ENCODE results near the gene GULP1. TPM values are rescaled to one million over a fixed set of nuclear protein-coding genes. Genes with fewer than 3 reads are reported as not detected.

GULP1 gene
- total and polyA plus RNA-seq, 2 experiments from 2014 or later: 94.6 to 181 TPM

- TF ChIP-seq POLR2AphosphoS5 (IDR thresholded peaks at IDR 0.05; ENCODE audit: low read depth): no peak
- no peak for TF ChIP-seq ZNF114 (CRISPR knock-in tag; IDR thresholded peaks at IDR 0.05)
- peak; percentile 46 for DNase-seq (ENCODE audit: low spot score)
- H3K79me2 ChIP-seq (replicated peaks; ENCODE audit: insufficient read depth): peaks cover 19% of the 10 kb centered on the region
Observed at GRCh38 chr2:188506843-188507242, 215.2 kb downstream of the GULP1 start.

GRCh38 chr2:188511346-188511745 lies 219.7 kb downstream of the GULP1 start:
- Mint-ChIP-seq H3K27ac (no peak overlapping the region), H3K27me3 (ENCODE audit: insufficient read depth, low read depth, poor library complexity) (peaks cover 2% of the 10 kb centered on the region), H3K9me3 (no peaks in the 10 kb centered on the region; the same call in 2 of the 3 replicates), H3K4me3 (no peak overlapping the region), H3K4me1 (peaks cover 53% of the 10 kb centered on the region), H3K36me3 (ENCODE audit: low read depth) (no peaks in the 10 kb centered on the region)
- Histone ChIP-seq H2AFZ (no peak overlapping the region), H3K27me3 (ENCODE audit: insufficient read depth) (no peaks in the 10 kb centered on the region), H3F3A (replicated peaks; ENCODE audit: low read depth) (no peaks in the 10 kb centered on the region), H3K4me2 (no peak overlapping the region), H3K4me3 (no peak overlapping the region), H3K27ac (ENCODE audit: low read depth) (no peak overlapping the region), H3K36me3 (ENCODE audit: insufficient read depth) (no peaks in the 10 kb centered on the region), H4K20me1 (replicated peaks; ENCODE audit: insufficient read depth) (no peaks in the 10 kb centered on the region), H3K4me1 (ENCODE audit: insufficient read depth) (peaks cover 25% of the 10 kb centered on the region), H3K9me2 (ENCODE audit: insufficient read depth) (no peaks in the 10 kb centered on the region), H3K79me2 (replicated peaks; ENCODE audit: insufficient read depth) (peaks cover 50% of the 10 kb centered on the region)
- TF ChIP-seq CREB1 (CRISPR knock-in tag; IDR thresholded peaks at IDR 0.05; ENCODE audit: low read depth) (no peak), JUNB (IDR thresholded peaks at IDR 0.05; ENCODE audit: unreplicated experiment) (no peak), REST (IDR thresholded peaks at IDR 0.05; ENCODE audit: unreplicated experiment) (no peak), POLR2AphosphoS5 (IDR thresholded peaks at IDR 0.05; ENCODE audit: low read depth) (no peak), ZNF462 (CRISPR knock-in tag; IDR thresholded peaks at IDR 0.05) (no peak), EZH2phosphoT487 (IDR thresholded peaks at IDR 0.05; ENCODE audit: unreplicated experiment) (no peak), ZNF114 (CRISPR knock-in tag; IDR thresholded peaks at IDR 0.05) (no peak), CTCF (conservative IDR thresholded peaks at IDR 0.05; ENCODE audit: low read depth in 2 of 2) (no peak), ZNF331 (CRISPR knock-in tag; IDR thresholded peaks at IDR 0.05; ENCODE audit: low read depth) (no peak)
- ATAC-seq: no peak
- DNase-seq (ENCODE audit: low spot score): no peak

More at GRCh38 chr2:188506843-188507242, 215.2 kb downstream of the GULP1 start:
- Histone ChIP-seq H3K36me3 (ENCODE audit: insufficient read depth) (no peaks in the 10 kb centered on the region), H3K9me2 (ENCODE audit: insufficient read depth) (no peaks in the 10 kb centered on the region), H3K4me1 (ENCODE audit: insufficient read depth) (peaks cover 21% of the 10 kb centered on the region), H3K4me3 (no peak overlapping the region), H4K20me1 (replicated peaks; ENCODE audit: insufficient read depth) (no peaks in the 10 kb centered on the region), H3K27me3 (ENCODE audit: insufficient read depth) (no peaks in the 10 kb centered on the region), H2AFZ (no peak overlapping the region), H3F3A (replicated peaks; ENCODE audit: low read depth) (no peaks in the 10 kb centered on the region), H3K27ac (ENCODE audit: low read depth) (peak overlapping the region; percentile 36; the same call in 1 of the 2 replicates), H3K4me2 (no peak overlapping the region)
- H3K27me3 Mint-ChIP-seq (ENCODE audit: insufficient read depth, low read depth, poor library complexity): no peaks in the 10 kb centered on the region
- ATAC-seq: peak; percentile 77
- no peak overlapping the region for H3K4me3 Mint-ChIP-seq
- peaks cover 51% of the 10 kb centered on the region; the same call in 2 of the 3 replicates for H3K4me1 Mint-ChIP-seq
- no peaks in the 10 kb centered on the region for H3K9me3 Mint-ChIP-seq
- peak overlapping the region; percentile 74 for H3K27ac Mint-ChIP-seq
- H3K36me3 Mint-ChIP-seq (ENCODE audit: low read depth): no peaks in the 10 kb centered on the region

All from GM23338 (cell line).